Ishikawa (cell line): Measurements from ENCODE around the gene COL6A5.

Experiments used
- CEBPB ChIP-seq: IDR thresholded peaks from 2 replicates; pipeline ENCODE4 v1.6.1; 2012
- CREB1 ChIP-seq: IDR thresholded peaks from 2 replicates; pipeline ENCODE4 v1.6.1; 2012; ENCODE audit warnings: low read depth
- EGR1 ChIP-seq: IDR thresholded peaks from 2 replicates; pipeline ENCODE4 v1.6.1; 2012
- EP300 ChIP-seq: IDR thresholded peaks from 2 replicates; pipeline ENCODE4 v1.6.1; 2012; ENCODE audit warnings: borderline replicate concordance
- FOXM1 ChIP-seq: IDR thresholded peaks from 2 replicates; pipeline ENCODE4 v1.6.1; 2012; ENCODE audit warnings: low read depth, borderline replicate concordance
- NFIC ChIP-seq: IDR thresholded peaks from 2 replicates; pipeline ENCODE4 v1.6.1; 2012
- RAD21 ChIP-seq: IDR thresholded peaks from 2 replicates; pipeline ENCODE4 v1.6.1; 2012; ENCODE audit warnings: low read depth
- REST ChIP-seq: IDR thresholded peaks from 2 replicates; pipeline ENCODE4 v1.6.1; 2012; ENCODE audit warnings: low read depth, mild to moderate bottlenecking
- TAF1 ChIP-seq: IDR thresholded peaks from 2 replicates; pipeline ENCODE4 v1.6.1; 2012; ENCODE audit warnings: low read depth, mild to moderate bottlenecking
- TCF12 ChIP-seq: IDR thresholded peaks from 2 replicates; pipeline ENCODE4 v1.6.1; 2012; ENCODE audit warnings: low read depth
- TEAD4 ChIP-seq: IDR thresholded peaks from 2 replicates; pipeline ENCODE4 v1.6.1; 2012
- YY1 ChIP-seq: IDR thresholded peaks from 2 replicates; pipeline ENCODE4 v1.6.1; 2012; ENCODE audit warnings: low read depth
- ZBTB7A ChIP-seq: IDR thresholded peaks from 2 replicates; pipeline ENCODE4 v1.6.1; 2012; ENCODE audit warnings: low read depth
- TF ChIP-seq, protein P1 (sequence below): IDR thresholded peaks from 2 replicates; pipeline ENCODE4 v1.6.1; 2012
- TF ChIP-seq, protein P2 (sequence below): IDR thresholded peaks from 2 replicates; pipeline ENCODE4 v1.6.1; 2012

COL6A5 gene

GRCh38 chr3:130310109-130310508 lies 35.4 kb upstream of the COL6A5 start:
- TF ChIP-seq CEBPB (no peak), RAD21 (no peak), TCF12 (no peak)
- TF ChIP-seq, protein P1, sequence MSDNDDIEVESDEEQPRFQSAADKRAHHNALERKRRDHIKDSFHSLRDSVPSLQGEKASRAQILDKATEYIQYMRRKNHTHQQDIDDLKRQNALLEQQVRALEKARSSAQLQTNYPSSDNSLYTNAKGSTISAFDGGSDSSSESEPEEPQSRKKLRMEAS: no peak
- TF ChIP-seq, protein P2, sequence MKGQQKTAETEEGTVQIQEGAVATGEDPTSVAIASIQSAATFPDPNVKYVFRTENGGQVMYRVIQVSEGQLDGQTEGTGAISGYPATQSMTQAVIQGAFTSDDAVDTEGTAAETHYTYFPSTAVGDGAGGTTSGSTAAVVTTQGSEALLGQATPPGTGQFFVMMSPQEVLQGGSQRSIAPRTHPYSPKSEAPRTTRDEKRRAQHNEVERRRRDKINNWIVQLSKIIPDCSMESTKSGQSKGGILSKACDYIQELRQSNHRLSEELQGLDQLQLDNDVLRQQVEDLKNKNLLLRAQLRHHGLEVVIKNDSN: no peak

DNA sequence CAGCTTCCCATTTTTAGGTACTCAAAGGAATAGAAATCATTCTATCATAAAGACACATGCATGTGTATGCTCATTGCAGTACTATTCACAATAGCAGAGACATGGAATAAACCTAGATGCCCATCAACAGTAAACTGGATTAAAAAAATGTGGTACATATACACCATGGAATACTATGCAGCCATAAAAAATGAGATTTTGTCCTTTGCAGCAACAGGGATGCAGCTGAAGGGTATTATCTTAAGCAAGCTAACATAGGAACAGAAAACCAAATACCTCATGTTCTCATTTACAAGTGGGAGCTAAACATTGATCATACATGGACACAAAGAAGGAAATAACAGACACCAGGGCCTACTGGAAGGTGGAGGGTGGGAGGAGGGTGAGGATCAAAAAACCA lies 33.1 kb upstream of the COL6A5 start:
- no peak for TF ChIP-seq NFIC
- TF ChIP-seq CREB1: no peak
- TF ChIP-seq FOXM1: no peak
- no peak for TF ChIP-seq ZBTB7A
- no peak for TF ChIP-seq TAF1
- TF ChIP-seq EP300: no peak
- TF ChIP-seq RAD21: no peak
- TF ChIP-seq, protein P2: no peak

DNA sequence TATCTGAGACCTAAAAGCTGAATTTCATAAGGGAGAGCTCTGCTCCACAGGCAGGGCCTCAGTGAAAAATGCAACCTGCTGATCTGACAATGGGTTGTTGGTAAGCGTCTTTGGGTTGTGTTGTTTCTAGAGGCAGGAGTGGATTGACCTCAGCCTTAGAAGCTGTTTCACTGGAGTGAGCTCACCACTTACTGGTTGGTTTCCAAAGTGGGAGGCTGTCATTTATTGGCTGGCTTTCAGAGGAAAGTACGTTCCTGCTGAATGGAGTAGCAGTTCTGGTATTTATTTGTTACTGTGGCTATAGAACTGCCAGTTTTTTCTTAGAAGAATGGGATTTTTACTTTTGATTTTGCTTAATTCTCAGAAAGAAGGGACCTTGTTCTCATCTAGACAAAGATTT lies 29.3 kb upstream of the COL6A5 start:
- TF ChIP-seq, protein P2: no peak
- TF ChIP-seq TCF12: no peak
- TF ChIP-seq CREB1: no peak
- no peak for TF ChIP-seq CEBPB
- no peak for TF ChIP-seq FOXM1
- no peak for TF ChIP-seq TEAD4
- no peak for TF ChIP-seq RAD21
- TF ChIP-seq EP300: no peak
- no peak for TF ChIP-seq EGR1
- TF ChIP-seq REST: no peak
- TF ChIP-seq NFIC: no peak
- TF ChIP-seq ZBTB7A: no peak
- no peak for TF ChIP-seq TAF1

GRCh38 chr3:130323503-130323902 lies 22.0 kb upstream of the COL6A5 start:
- TF ChIP-seq FOXM1 (no peak), EP300 (no peak), TEAD4 (no peak), EGR1 (no peak), TAF1 (no peak), NFIC (no peak), CEBPB (no peak), CREB1 (no peak), TCF12 (no peak), REST (no peak)
- TF ChIP-seq, protein P1: no peak

DNA sequence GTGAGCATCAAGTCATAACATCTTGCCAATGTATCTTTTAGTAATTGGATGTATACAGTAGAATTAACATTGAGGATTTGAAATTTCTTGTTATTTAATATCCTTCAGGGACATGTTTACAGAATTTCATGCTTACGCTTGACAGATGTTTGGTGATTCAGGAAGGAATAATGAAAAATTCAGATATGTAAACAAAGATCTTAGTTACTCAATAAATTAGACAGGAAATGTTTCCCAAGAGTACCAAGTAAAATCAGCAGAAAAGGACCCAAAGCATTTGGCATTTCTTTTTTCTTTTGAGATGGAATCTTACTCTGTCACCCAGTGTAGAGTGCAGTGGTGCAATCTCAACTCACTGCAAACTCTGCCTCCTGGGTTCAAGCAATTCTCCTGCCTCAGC lies 4.7 kb upstream of the COL6A5 start:
- no peak for TF ChIP-seq EGR1
- no peak for TF ChIP-seq YY1
- no peak for TF ChIP-seq NFIC
- no peak for TF ChIP-seq REST
- TF ChIP-seq RAD21: no peak
- TF ChIP-seq FOXM1: no peak
- no peak for TF ChIP-seq TAF1
